ENCODE measurements around the gene C19orf12. TPM values are rescaled to one million over a fixed set of nuclear protein-coding genes. Genes with fewer than 3 reads are reported as not detected.
A peak's percentile ranks its signal among the peaks of the same experiment; 100 is the strongest.

Gene C19orf12
- total RNA-seq, 2 experiments from 2014 or later = 38.7 to 41.0 TPM

DNA sequence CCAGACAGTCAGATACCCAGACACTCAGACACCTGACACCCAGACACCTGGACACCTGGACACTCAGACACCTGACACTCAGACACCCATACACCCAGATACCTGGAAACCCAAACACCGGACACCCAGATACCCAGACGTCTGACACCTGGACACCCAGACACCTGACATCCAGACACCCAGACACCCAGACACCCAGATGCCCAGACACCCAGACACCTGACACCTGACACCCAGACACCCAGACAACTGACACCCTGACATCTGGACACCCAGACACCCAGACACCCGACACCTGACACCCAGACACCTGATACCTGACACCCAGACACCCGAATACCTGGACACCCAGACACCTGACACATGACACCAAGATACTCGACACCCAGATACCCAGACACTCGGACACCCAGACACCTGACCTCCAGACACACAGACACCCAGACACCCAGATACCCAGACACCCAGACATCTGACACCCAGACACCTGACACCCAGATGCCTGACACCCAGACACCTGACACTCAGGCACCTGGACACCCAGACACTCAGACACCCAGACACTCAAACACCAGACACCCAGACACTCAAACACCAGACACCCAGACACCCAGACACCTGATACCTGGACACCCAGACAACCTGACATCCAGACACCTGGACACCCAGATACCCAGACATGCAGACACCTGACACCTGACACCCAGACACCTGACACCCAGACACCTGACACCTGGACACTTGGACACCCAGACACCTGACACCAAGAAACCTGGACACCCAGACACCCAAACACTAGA lies 19.1 kb downstream of the C19orf12 start:
- H3K27me3 Mint-ChIP-seq (ENCODE audit: low read depth) = no peaks in the 10 kb centered on the region
- ATAC-seq (no peak), DNase-seq (no peak)
- CTCF ChIA-PET = interaction anchor here (1.1 to 7.0 kb wide), 3 partner anchors 18 to 30 kb away, joined by 3 to 199 read pairs (median 4); partner anchors contain the start of gene C19orf12
- POLR2A ChIA-PET = no interaction called here
- H3K4me1 Mint-ChIP-seq (ENCODE audit: low read depth) = peaks cover 14% of the 10 kb centered on the region
- H3K36me3 Mint-ChIP-seq (ENCODE audit: low read depth) = no peaks in the 10 kb centered on the region
- H3K4me3 Mint-ChIP-seq = no peak overlapping the region
- no peaks in the 10 kb centered on the region for H3K9me3 Mint-ChIP-seq (ENCODE audit: insufficient read depth)
- H3K27ac Mint-ChIP-seq = no peak overlapping the region

DNA sequence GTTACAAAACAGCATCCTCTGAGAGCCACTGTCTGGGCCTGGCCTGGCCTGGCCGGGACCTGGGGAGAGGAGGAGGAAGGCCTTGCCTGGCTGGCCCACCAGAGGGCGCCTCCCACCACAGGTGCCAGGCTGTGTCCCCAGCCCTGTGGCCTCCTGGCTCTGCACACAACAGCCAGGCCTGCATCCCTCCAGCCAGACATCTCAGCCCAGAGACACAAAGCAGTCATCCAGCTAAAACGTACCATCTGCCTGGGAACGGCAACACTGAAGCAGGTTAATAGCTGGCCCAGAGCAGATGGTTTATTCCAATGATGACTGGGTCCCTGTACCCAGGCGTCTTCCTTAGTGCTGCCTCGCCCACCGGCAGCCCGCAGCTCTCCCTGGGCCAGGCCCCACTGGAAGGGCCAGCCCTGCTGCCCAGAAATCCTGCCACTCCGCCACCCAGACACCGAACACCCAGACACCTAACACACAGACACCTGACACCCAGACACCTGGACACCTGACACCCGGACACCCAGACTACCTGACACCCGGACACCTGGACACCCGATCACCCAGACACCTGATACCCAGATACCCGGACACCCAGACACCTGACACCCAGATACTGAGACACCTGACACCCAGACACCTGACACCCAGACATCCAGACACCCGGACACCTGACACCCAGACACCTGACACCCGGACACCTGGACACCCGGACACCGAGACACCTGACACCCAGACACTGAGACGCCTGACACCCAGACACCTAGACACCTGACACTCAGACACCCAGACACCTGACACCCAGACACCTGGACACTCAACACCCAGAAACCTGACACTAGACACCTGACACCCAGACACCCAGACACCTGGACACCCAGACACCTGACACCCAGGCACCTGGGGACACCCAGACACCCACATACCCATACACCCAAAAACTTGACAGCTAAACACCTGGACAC lies 20.1 kb downstream of the C19orf12 start:
- POLR2A ChIA-PET = interaction anchor here (1.1 to 1.8 kb wide), 3 partner anchors 20 to 89 kb away, joined by 3 to 11 read pairs (median 7); partner anchors contain the start of genes C19orf12 and POP4
- peak; percentile 98 for ATAC-seq
- H3K27me3 Mint-ChIP-seq (ENCODE audit: low read depth) = no peaks in the 10 kb centered on the region
- H3K27ac Mint-ChIP-seq = peak overlapping the region; percentile 77
- H3K36me3 Mint-ChIP-seq (ENCODE audit: low read depth) = no peaks in the 10 kb centered on the region
- H3K9me3 Mint-ChIP-seq (ENCODE audit: insufficient read depth) = no peaks in the 10 kb centered on the region
- peaks cover 20% of the 10 kb centered on the region for H3K4me1 Mint-ChIP-seq (ENCODE audit: low read depth)
- H3K4me3 Mint-ChIP-seq = no peak overlapping the region
- DNase-seq = peak; percentile 88
- CTCF ChIA-PET = interaction anchor here (0.7 to 7.0 kb wide), 20 partner anchors 9 to 182 kb away, joined by 3 to 199 read pairs (median 6); partner anchors contain the start of genes C19orf12, PLEKHF1 and POP4

DNA sequence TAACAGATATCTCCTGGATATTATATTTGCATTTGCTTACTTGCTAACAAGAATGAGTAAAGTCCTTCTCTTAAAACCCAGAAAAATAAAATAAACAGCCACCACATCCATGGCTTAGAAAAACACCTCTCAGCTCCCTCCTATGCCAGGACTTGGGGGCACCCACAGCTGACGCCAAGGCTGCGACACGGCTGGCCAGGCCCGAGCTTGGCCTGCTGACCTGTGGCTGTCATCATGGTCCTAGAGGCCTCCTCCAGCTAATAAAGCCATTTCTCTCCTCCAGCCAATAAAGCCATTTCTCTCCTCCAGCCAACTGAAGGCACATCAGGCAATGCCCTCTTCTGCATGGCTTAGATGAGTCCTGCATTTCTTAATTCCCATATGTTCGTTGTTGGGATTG lies 20.9 kb downstream of the C19orf12 start:
- H3K27ac Mint-ChIP-seq = no peak overlapping the region
- POLR2A ChIA-PET = interaction anchor here (1.1 to 1.8 kb wide), 3 partner anchors 21 to 88 kb away, joined by 3 to 11 read pairs (median 7); partner anchors contain the start of genes C19orf12 and POP4
- CTCF ChIA-PET = interaction anchor here (0.6 to 7.0 kb wide), 20 partner anchors 9 to 183 kb away, joined by 3 to 199 read pairs (median 6); partner anchors contain the start of genes C19orf12, PLEKHF1 and POP4
- H3K4me1 Mint-ChIP-seq (ENCODE audit: low read depth) = peaks cover 25% of the 10 kb centered on the region
- no peak for ATAC-seq
- DNase-seq = no peak
- H3K9me3 Mint-ChIP-seq (ENCODE audit: insufficient read depth) = peaks cover 4% of the 10 kb centered on the region
- H3K27me3 Mint-ChIP-seq (ENCODE audit: low read depth) = no peaks in the 10 kb centered on the region
- no peak overlapping the region for H3K4me3 Mint-ChIP-seq
- H3K36me3 Mint-ChIP-seq (ENCODE audit: low read depth) = peaks cover 4% of the 10 kb centered on the region

DNA sequence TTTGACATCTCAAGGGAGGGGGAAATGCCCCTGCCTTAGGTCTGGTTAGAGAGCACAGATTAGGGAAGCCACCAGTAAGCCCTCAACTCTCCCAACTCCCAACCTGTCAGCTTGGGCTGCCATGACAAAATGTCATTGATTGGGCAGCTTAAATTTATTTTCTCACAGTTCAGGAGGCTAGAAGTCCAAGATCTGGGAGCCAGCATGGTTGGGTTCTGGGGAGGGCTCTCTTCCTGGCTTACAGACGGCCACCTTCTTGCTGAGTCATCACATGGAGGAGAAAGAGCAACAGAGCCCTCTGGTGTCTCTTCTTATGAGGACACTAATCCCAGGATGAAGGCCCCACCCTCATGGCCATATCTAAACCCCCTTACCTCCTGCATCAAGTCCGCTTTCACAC lies 24.2 kb downstream of the C19orf12 start:
- Mint-ChIP-seq H3K4me3 (no peak overlapping the region), H3K4me1 (ENCODE audit: low read depth) (peaks cover 44% of the 10 kb centered on the region), H3K27ac (peak overlapping the region; percentile 51), H3K9me3 (ENCODE audit: insufficient read depth) (peaks cover 4% of the 10 kb centered on the region), H3K36me3 (ENCODE audit: low read depth) (peaks cover 7% of the 10 kb centered on the region), H3K27me3 (ENCODE audit: low read depth) (no peaks in the 10 kb centered on the region)
- ATAC-seq (peak; percentile 68), DNase-seq (peak; percentile 75)
- ChIA-PET POLR2A (interaction anchor here (0.7 kb wide), 2 partner anchors 18 to 80 kb away, joined by 4 to 6 read pairs; no protein-coding TSS in a partner anchor), CTCF (interaction anchor here (0.5 to 7.0 kb wide), 15 partner anchors 9 to 1025 kb away, joined by 3 to 199 read pairs (median 6); partner anchors contain the start of genes C19orf12, PLEKHF1 and POP4)

DNA sequence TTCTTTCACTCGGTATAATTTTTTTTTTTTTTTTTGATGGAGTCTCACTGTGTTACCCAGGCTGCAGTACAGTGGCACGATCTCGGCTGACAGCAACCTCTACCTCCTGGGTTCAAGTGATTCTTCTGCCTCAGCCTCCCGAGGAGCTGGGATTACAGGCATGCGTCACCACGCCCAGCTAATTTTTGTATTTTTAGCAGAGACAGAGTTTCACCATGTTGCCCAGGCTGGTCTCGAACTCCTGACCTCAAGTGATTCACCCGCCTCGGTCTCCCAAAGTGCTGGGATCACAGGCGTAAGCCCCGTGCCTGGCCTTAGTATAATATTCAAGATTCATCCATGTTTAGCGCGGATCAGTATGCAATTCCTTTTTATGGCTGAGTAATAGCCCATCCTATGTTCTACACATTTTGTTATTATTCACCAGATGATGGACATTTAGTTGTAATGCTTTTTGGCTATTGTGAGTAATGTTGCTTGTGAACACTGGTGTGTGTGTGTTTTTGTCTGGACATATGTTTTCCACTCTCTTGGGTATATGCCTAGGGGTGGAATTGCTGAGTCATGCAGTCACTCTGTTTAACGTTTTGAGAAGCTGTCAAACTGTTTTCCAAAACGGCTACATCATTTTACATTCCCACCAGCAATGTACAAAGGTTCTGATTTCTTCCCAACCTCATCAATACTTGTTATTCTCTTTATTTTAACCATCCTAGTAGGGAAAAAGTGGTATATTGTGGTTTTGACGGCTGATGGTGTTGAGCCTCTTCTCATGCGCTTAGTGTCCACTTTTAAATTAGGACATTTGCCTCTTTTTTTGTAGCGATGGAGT lies 26.9 kb downstream of the C19orf12 start:
- no peaks in the 10 kb centered on the region for H3K27me3 Mint-ChIP-seq (ENCODE audit: low read depth)
- DNase-seq (no peak), ATAC-seq (no peak)
- CTCF ChIA-PET = interaction anchor here (1.0 kb wide), 1 partner anchor 28 kb away, joined by 3 read pairs; no protein-coding TSS in a partner anchor
- POLR2A ChIA-PET = no interaction called here
- H3K9me3 Mint-ChIP-seq (ENCODE audit: insufficient read depth) = peaks cover 4% of the 10 kb centered on the region
- H3K27ac Mint-ChIP-seq = no peak overlapping the region
- H3K36me3 Mint-ChIP-seq (ENCODE audit: low read depth) = peaks cover 7% of the 10 kb centered on the region
- peaks cover 48% of the 10 kb centered on the region for H3K4me1 Mint-ChIP-seq (ENCODE audit: low read depth)
- no peak overlapping the region for H3K4me3 Mint-ChIP-seq

DNA sequence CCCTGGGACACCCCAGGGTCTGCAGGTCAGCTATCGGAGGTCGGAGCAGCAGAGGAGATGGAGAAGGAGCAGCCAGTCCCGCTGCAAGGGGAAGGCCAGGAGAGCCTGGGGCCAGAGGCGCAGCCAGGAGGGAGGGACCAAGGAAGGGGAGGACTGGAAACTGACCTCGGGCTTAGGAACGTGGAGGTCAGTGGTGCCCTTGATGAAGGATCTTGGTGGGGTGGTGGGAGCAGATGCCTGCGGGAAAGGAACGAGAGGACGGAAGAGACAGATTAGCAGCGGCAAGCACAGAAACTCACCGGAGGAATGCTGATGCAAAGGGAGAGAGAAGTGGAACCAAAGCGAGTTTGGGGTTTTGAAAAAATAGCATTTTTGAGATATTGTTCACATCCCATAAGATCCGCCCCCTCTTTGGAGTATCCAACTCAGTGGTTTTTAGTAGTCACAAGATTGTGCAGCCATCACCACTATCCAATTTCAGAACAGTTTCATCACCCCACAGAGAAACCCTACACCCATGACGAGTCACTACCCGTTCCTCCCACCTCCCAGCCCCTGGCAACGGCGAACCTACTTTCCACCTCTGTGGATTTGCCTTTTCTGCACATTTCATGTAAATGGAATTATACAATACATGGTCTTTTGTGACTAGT lies 27.7 kb downstream of the C19orf12 start:
- POLR2A ChIA-PET = interaction anchor here (0.6 kb wide), 1 partner anchor 81 kb away, joined by 3 read pairs; the partner anchor contains the start of gene POP4
- Mint-ChIP-seq H3K9me3 (ENCODE audit: insufficient read depth) (peaks cover 4% of the 10 kb centered on the region), H3K27me3 (ENCODE audit: low read depth) (no peaks in the 10 kb centered on the region), H3K4me1 (ENCODE audit: low read depth) (peaks cover 54% of the 10 kb centered on the region), H3K4me3 (no peak overlapping the region), H3K27ac (no peak overlapping the region), H3K36me3 (ENCODE audit: low read depth) (peaks cover 7% of the 10 kb centered on the region)
- CTCF ChIA-PET = interaction anchor here (0.7 to 1.5 kb wide), 3 partner anchors 22 to 83 kb away, joined by 3 read pairs; partner anchors contain the start of gene PLEKHF1
- DNase-seq (no peak), ATAC-seq (no peak)

DNA sequence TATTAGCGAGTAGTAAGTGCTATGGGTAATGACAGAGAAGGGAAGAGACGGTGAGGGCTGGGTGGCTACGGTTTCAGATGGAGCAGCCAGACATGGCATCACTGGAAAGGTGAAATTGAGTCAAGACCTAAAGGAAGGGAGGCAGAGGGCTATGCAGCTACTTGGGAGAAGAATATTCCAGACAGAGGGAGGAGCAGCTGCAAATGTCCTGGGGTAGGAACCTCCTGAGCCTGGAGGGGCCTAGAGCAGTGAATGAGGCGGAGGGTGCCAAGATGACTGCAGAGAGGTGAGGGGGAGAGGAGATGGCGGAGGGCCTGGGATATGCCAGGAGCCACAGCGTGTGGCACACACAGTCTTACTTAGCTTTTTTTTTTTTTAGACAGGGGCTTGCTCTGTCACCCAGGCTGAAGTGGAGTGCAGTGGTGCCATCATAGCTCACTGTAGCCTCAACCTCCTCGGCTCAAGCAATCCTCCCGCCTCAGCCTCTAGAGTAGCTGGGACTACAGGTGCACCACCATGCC lies 28.7 kb downstream of the C19orf12 start:
- no peaks in the 10 kb centered on the region for H3K27me3 Mint-ChIP-seq (ENCODE audit: low read depth)
- DNase-seq = no peak
- CTCF ChIA-PET = interaction anchor here (0.7 to 1.7 kb wide), 5 partner anchors 15 to 84 kb away, joined by 3 to 7 read pairs (median 3); partner anchors contain the start of gene PLEKHF1
- H3K36me3 Mint-ChIP-seq (ENCODE audit: low read depth) = peaks cover 7% of the 10 kb centered on the region
- H3K4me3 Mint-ChIP-seq = no peak overlapping the region
- no peak for ATAC-seq
- no peak overlapping the region for H3K27ac Mint-ChIP-seq
- POLR2A ChIA-PET = interaction anchor here (1.0 kb wide), 1 partner anchor 19 kb away, joined by 3 read pairs; no protein-coding TSS in a partner anchor
- H3K4me1 Mint-ChIP-seq (ENCODE audit: low read depth) = peaks cover 61% of the 10 kb centered on the region
- peaks cover 4% of the 10 kb centered on the region for H3K9me3 Mint-ChIP-seq (ENCODE audit: insufficient read depth)

DNA sequence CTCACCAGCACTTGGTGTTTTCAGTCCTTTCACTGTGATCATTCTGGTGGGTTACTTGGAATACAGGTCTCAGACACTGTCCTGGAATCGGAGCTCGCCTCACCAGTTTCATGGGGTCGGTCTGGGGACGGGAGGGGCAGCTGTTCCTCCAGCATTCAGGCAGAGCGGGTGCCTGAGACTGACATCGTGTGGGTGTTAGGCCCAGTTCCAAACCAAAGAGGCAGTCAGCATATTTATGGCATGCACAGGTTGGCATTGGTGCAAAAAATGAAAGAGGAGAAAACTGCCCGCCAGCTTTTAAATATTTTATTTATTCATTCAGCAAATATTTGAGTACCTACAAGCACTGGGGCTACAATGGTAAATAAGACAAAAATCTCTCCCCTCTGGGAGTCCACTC lies 29.7 kb downstream of the C19orf12 start:
- peaks cover 4% of the 10 kb centered on the region for H3K9me3 Mint-ChIP-seq (ENCODE audit: insufficient read depth)
- CTCF ChIA-PET = interaction anchor here (0.7 to 1.7 kb wide), 3 partner anchors 9 to 45 kb away, joined by 3 to 7 read pairs (median 5); no protein-coding TSS in a partner anchor
- peaks cover 62% of the 10 kb centered on the region for H3K4me1 Mint-ChIP-seq (ENCODE audit: low read depth)
- POLR2A ChIA-PET = interaction anchor here (0.7 to 1.0 kb wide), 2 partner anchors 18 to 29 kb away, joined by 3 read pairs; partner anchors contain the start of gene C19orf12
- ATAC-seq = no peak
- no peak overlapping the region for H3K4me3 Mint-ChIP-seq
- H3K27ac Mint-ChIP-seq = no peak overlapping the region
- peaks cover 9% of the 10 kb centered on the region for H3K36me3 Mint-ChIP-seq (ENCODE audit: low read depth)
- H3K27me3 Mint-ChIP-seq (ENCODE audit: low read depth) = no peaks in the 10 kb centered on the region
- no peak for DNase-seq

DNA sequence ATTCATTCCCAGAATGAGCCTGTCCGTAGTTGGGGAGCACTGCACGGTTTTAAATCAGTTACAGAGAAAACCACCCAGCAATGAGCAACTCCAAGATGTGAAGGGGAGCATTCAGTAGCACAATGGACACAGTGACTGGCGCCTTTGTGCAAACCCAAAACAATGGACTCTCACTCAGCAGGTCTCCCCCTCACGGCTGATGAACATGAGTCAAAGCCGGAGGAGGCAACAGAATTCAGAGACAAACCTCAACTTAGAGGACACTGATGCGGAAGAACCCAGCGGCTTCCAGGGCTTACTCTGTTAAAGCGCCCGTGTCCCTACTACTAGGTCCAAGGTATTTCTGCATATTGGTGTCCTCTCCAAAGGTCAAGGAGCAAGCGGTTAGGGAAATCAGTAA lies 32.1 kb downstream of the C19orf12 start:
- Mint-ChIP-seq H3K4me1 (ENCODE audit: low read depth) (peaks cover 68% of the 10 kb centered on the region), H3K9me3 (ENCODE audit: insufficient read depth) (no peaks in the 10 kb centered on the region), H3K27ac (peak overlapping the region; percentile 46), H3K4me3 (no peak overlapping the region), H3K27me3 (ENCODE audit: low read depth) (no peaks in the 10 kb centered on the region), H3K36me3 (ENCODE audit: low read depth) (peaks cover 14% of the 10 kb centered on the region)
- ChIA-PET CTCF (interaction anchor here (1.0 to 2.4 kb wide), 4 partner anchors 11 to 72 kb away, joined by 3 to 12 read pairs (median 3); no protein-coding TSS in a partner anchor), POLR2A (interaction anchor here (2.8 kb wide), 1 partner anchor 10 kb away, joined by 16 read pairs; no protein-coding TSS in a partner anchor)
- ATAC-seq = no peak
- no peak for DNase-seq
